SU-DHL-6 (cell line): ENCODE results near the gene ZSCAN1.

Experiments used
- H2AFZ ChIP-seq: fragments of 200-600 bp; sonication (generic); 2 replicates; pipeline ENCODE4 v1.6.1; 2014; ENCODE audit warnings: low read depth, mild to moderate bottlenecking, moderate library complexity, mixed read lengths, antibody characterized with exemption, low read length; ENCODE audit not compliant: severe bottlenecking
- H3F3A ChIP-seq: fragments of 200-600 bp; shearing (Covaris generic); 2 replicates; pipeline ENCODE4 v1.6.0; 2016; ENCODE audit warnings: antibody characterized with exemption, mild to moderate bottlenecking; ENCODE audit not compliant: insufficient read depth
- H3K27ac ChIP-seq: fragments of 200-600 bp; sonication (generic); 2 replicates; pipeline ENCODE4 v1.5.1; 2016; ENCODE audit warnings: low read depth, mild to moderate bottlenecking, low read length, moderate library complexity, mixed read lengths
- H3K27me3 ChIP-seq: fragments of 200-600 bp; sonication (generic), shearing (Covaris generic); 2 replicates; pipeline ENCODE4 v1.6.0; 2014; ENCODE audit warnings: mild to moderate bottlenecking, low read length
- H3K36me3 ChIP-seq: fragments of 200-600 bp; sonication (generic); 2 replicates; pipeline ENCODE4 v1.6.1; 2014; ENCODE audit warnings: mild to moderate bottlenecking, low read length, mixed read lengths
- H3K4me2 ChIP-seq: fragments of 300-600, 200-600 bp; shearing (Covaris generic), sonication (generic); 2 replicates; pipeline ENCODE4 v1.6.0; 2014; ENCODE audit warnings: low read length, low read depth, mild to moderate bottlenecking; ENCODE audit not compliant: poor library complexity, severe bottlenecking
- H3K4me3 ChIP-seq: fragments of 200-600 bp; sonication (generic); 2 replicates; pipeline ENCODE4 v1.5.1; 2014; ENCODE audit warnings: antibody characterized with exemption, low read length, mild to moderate bottlenecking, mixed read lengths; ENCODE audit not compliant: insufficient read depth, poor library complexity, severe bottlenecking
- H3K79me2 ChIP-seq: fragments of 200-600 bp; sonication (generic); 2 replicates; pipeline ENCODE4 v1.6.1; 2014; ENCODE audit warnings: mild to moderate bottlenecking, low read length, moderate library complexity; ENCODE audit not compliant: insufficient read depth
- H3K9ac ChIP-seq: fragments of 200-600 bp; sonication (generic); 2 replicates; pipeline ENCODE4 v1.7.0; 2014; ENCODE audit warnings: mild to moderate bottlenecking, low read length
- H3K9me2 ChIP-seq: fragments of 200-600 bp; sonication (generic); replicated peaks from 2 replicates; pipeline ENCODE4 v1.6.1; 2014; ENCODE audit warnings: low read length; ENCODE audit not compliant: insufficient read depth
- H3K9me3 ChIP-seq: fragments of 200-600 bp; sonication (generic); 2 replicates; pipeline ENCODE4 v1.6.1; 2014; ENCODE audit warnings: low read length, mixed read lengths; ENCODE audit not compliant: insufficient read depth
- H4K20me1 ChIP-seq: fragments of 200-600 bp; sonication (generic); 2 replicates; pipeline ENCODE4 v1.6.1; 2014; ENCODE audit warnings: low read depth, mild to moderate bottlenecking, antibody characterized with exemption, low read length, moderate library complexity, mixed read lengths
- EZH2phosphoT487 ChIP-seq: fragments of 200-600 bp; sonication (generic), shearing (Covaris generic); conservative IDR thresholded peaks from 2 replicates; pipeline ENCODE4 v1.6.1; 2018; ENCODE audit warnings: mild to moderate bottlenecking, antibody characterized with exemption, low read length, moderate library complexity, mixed read lengths
- TF ChIP-seq, protein P1 (sequence below): fragments of 200-600 bp; sonication (generic); IDR thresholded peaks from one replicate; pipeline ENCODE4 v1.5.1; 2017; ENCODE audit warnings: antibody characterized with exemption, mild to moderate bottlenecking, low read length, moderate library complexity; ENCODE audit not compliant: insufficient read depth, poor library complexity, severe bottlenecking

The ZSCAN1 gene

DNA sequence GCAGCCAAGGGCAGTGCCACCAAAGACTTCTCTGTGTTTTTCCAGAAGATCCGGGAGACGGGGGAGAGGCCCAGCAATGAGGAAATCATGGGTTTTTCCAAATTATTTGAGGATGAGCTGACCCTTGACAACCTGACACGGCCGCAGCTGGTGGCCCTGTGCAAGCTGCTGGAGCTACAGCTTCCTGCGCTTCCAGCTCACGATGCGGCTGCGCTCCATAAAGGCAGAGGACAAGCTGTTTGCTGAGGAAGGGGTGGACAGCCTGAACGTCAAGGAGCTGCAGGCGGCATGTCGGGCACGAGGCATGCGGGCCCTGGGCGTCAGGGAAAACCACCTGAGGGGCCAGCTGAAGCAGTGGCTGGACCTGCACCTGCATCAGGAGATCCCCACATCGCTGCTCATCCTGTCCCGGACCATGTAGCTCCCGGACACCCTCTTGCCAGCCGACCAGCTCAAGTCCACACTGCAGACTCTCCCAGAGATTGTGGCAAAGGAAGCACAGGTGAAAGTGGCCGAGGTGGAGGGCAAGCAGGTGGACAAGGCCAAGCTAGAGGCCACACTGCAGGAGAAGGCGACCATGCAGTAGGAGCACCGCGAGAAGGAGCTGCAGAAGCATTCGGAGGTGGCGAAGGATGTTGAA is 11.7 kb downstream of the ZSCAN1 start:
- Histone ChIP-seq H3K27me3 (no peaks in the 10 kb centered on the region), H3K9me2 (no peaks in the 10 kb centered on the region), H3K4me3 (no peak overlapping the region), H4K20me1 (no peaks in the 10 kb centered on the region), H3K9me3 (no peaks in the 10 kb centered on the region), H3K9ac (no peak overlapping the region), H3K79me2 (no peaks in the 10 kb centered on the region), H3K4me2 (no peak overlapping the region), H3F3A (no peaks in the 10 kb centered on the region), H2AFZ (no peak overlapping the region), H3K27ac (no peak overlapping the region), H3K36me3 (no peaks in the 10 kb centered on the region)
- TF ChIP-seq, protein P1, sequence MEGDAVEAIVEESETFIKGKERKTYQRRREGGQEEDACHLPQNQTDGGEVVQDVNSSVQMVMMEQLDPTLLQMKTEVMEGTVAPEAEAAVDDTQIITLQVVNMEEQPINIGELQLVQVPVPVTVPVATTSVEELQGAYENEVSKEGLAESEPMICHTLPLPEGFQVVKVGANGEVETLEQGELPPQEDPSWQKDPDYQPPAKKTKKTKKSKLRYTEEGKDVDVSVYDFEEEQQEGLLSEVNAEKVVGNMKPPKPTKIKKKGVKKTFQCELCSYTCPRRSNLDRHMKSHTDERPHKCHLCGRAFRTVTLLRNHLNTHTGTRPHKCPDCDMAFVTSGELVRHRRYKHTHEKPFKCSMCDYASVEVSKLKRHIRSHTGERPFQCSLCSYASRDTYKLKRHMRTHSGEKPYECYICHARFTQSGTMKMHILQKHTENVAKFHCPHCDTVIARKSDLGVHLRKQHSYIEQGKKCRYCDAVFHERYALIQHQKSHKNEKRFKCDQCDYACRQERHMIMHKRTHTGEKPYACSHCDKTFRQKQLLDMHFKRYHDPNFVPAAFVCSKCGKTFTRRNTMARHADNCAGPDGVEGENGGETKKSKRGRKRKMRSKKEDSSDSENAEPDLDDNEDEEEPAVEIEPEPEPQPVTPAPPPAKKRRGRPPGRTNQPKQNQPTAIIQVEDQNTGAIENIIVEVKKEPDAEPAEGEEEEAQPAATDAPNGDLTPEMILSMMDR, result no peak
- no peak for TF ChIP-seq EZH2phosphoT487

DNA sequence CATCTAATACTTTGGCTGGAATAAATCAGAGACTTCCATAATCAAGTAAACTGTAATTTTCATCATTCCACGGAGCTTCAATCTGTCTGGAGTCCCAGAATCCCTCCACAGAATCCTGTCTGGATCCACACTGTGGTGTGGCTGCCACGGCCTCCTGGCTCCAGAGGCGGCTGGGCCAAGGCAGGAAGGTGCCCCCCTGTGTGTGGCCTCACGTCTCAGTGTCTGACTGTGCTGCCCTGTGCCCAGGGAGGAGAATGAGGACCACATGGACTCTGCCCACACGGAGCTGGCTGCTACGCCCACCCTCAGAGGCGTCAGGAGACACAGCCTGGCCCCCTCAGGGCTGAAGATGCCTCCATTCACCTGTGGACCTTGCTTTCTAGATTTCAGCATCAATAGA is 13.0 kb downstream of the ZSCAN1 start:
- no peaks in the 10 kb centered on the region for H3K9me2 ChIP-seq
- TF ChIP-seq, protein P1, result no peak
- TF ChIP-seq EZH2phosphoT487, result no peak
- H3K9me3 ChIP-seq, result no peaks in the 10 kb centered on the region

DNA sequence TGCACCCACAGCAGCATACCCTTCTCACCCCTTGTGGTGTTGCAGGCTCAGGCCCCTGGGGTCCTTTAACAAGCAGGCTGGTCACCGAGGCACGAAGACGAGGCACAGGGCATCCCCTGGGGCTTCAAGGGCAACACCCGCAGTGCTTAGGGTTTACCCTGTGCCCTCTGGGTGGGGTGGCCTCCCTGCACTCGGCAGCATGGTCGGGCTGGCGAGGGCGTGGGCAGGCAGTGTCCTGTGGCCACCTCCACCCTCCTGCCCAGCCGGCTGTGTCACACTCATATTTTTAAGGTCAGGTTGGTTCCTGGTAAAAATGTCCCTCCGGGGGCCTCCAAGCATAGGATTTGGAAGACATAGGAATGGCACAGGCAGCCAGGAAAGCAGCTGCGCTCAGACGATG is 13.8 kb downstream of the ZSCAN1 start:
- H3K4me3 ChIP-seq, result no peak overlapping the region
- H3K9me3 ChIP-seq, result peaks cover 3% of the 10 kb centered on the region; the same call in 1 of the 2 replicates
- no peaks in the 10 kb centered on the region for H3K27me3 ChIP-seq
- H3K79me2 ChIP-seq, result no peaks in the 10 kb centered on the region
- H2AFZ ChIP-seq, result no peak overlapping the region
- H3K36me3 ChIP-seq, result no peaks in the 10 kb centered on the region
- no peaks in the 10 kb centered on the region for H4K20me1 ChIP-seq
- no peak overlapping the region for H3K27ac ChIP-seq
- H3K4me2 ChIP-seq, result no peak overlapping the region
- H3K9ac ChIP-seq, result no peak overlapping the region
- no peak for TF ChIP-seq EZH2phosphoT487
- TF ChIP-seq, protein P1, result no peak
- H3K9me2 ChIP-seq, result no peaks in the 10 kb centered on the region
- H3F3A ChIP-seq, result no peaks in the 10 kb centered on the region

More for the DNA sequence above, 13.0 kb downstream of the ZSCAN1 start:
- H3K36me3 ChIP-seq, result no peaks in the 10 kb centered on the region
- H2AFZ ChIP-seq, result no peak overlapping the region
- H3K27me3 ChIP-seq, result no peaks in the 10 kb centered on the region
- H3K27ac ChIP-seq, result no peak overlapping the region
- H4K20me1 ChIP-seq, result no peaks in the 10 kb centered on the region
- H3K4me2 ChIP-seq, result no peak overlapping the region
- no peak overlapping the region for H3K9ac ChIP-seq
- H3K79me2 ChIP-seq, result no peaks in the 10 kb centered on the region
- H3K4me3 ChIP-seq, result no peak overlapping the region
- no peaks in the 10 kb centered on the region for H3F3A ChIP-seq
